H1 (cell line): ENCODE data around the gene SLC35D3. TPM values are rescaled to one million over a fixed set of nuclear protein-coding genes. Genes with fewer than 3 reads are reported as not detected.

Experiments
- CTCF ChIA-PET: fragments of 300-600 bp; sonication (Branson Sonifier 250); formaldehyde crosslinking; loops from one replicate; lab custom pipeline; 2021; ENCODE audit not compliant: partially characterized antibody; lab: Charles Lee
- POLR2A ChIA-PET: fragments of 300-600 bp; sonication (Branson Sonifier 250); formaldehyde crosslinking; loops from one replicate; lab custom pipeline; 2021; ENCODE audit warnings: inconsistent platforms; ENCODE audit not compliant: partially characterized antibody; lab: Charles Lee
- DNase-seq, 2 experiments: peaks; one replicate each; pipeline versions ENCODE4 v3.0.0 to v3.0.0-alpha.2; 2010 to 2022; ENCODE audit warnings: low spot score in 2 of 2, low read depth in 1 of 2, mixed read lengths in 1 of 2
- FAIRE-seq: peaks from 2 replicates; lab custom pipeline; 2011; peaks lifted over from hg19 to GRCh38; lab: Jason Lieb, UNC
- H2AFZ ChIP-seq: 2 replicates; pipeline ENCODE4 v1.8.1; 2012; ENCODE audit warnings: low read length, inconsistent platforms
- H2AK5ac ChIP-seq: 2 replicates; pipeline ENCODE4 v1.6.1; 2013; ENCODE audit warnings: low read depth, low read length
- H2BK120ac ChIP-seq: replicated peaks from 2 replicates; pipeline ENCODE3; 2013; ENCODE audit warnings: low read depth, low read length, inconsistent platforms
- H2BK12ac ChIP-seq: 2 replicates; pipeline ENCODE4 v1.6.1; 2013; ENCODE audit warnings: low read depth, low read length
- H2BK15ac ChIP-seq: 2 replicates; pipeline ENCODE4 v1.6.1; 2013; ENCODE audit warnings: low read length
- H2BK20ac ChIP-seq: 2 replicates; pipeline ENCODE4 v1.6.1; 2013; ENCODE audit warnings: low read length
- H2BK5ac ChIP-seq: 2 replicates; pipeline ENCODE4 v1.6.1; 2013; ENCODE audit warnings: low read depth, low read length
- H3K14ac ChIP-seq: 2 replicates; pipeline ENCODE4 v1.6.1; 2013; ENCODE audit warnings: inconsistent platforms; ENCODE audit not compliant: insufficient read length
- H3K18ac ChIP-seq: 2 replicates; pipeline ENCODE4 v1.6.1; 2013; ENCODE audit warnings: low read length; ENCODE audit errors: extremely low read depth
- H3K23ac ChIP-seq: 2 replicates; pipeline ENCODE4 v1.6.1; 2013; ENCODE audit warnings: inconsistent platforms; ENCODE audit not compliant: insufficient read length
- H3K23me2 ChIP-seq: 2 replicates; pipeline ENCODE4 v1.6.1; 2013; ENCODE audit warnings: low read depth, low read length
- H3K27ac ChIP-seq: 2 replicates; pipeline ENCODE4 v1.6.1; 2011; ENCODE audit warnings: low read depth, low read length, inconsistent platforms
- H3K27me3 ChIP-seq, 4 experiments: replicated peaks in 1 of 4; 1 replicate in 1 of 4; 2 replicates in 3 of 4; pipeline versions ENCODE4 v1.6.1 to v1.8.1; 2011 to 2013; ENCODE audit warnings: low read length in 3 of 4, mild to moderate bottlenecking in 3 of 4, inconsistent platforms in 2 of 4, mixed read lengths in 2 of 4, moderate library complexity in 1 of 4; ENCODE audit not compliant: control insufficient read depth in 3 of 4, insufficient read depth in 3 of 4; ENCODE audit errors: extremely low read depth in 1 of 4
- H3K36me3 ChIP-seq, 4 experiments: 2 replicates each; pipeline versions ENCODE4 v1.6.1 to v1.8.1; 2011 to 2013; ENCODE audit warnings: mild to moderate bottlenecking in 4 of 4, low read length in 3 of 4, moderate library complexity in 2 of 4, control low read depth in 1 of 4, inconsistent platforms in 1 of 4; ENCODE audit not compliant: insufficient read depth in 4 of 4, control insufficient read depth in 2 of 4
- H3K4ac ChIP-seq: replicated peaks from 2 replicates; pipeline ENCODE3; 2013; ENCODE audit warnings: low read length, low read depth, mixed read lengths, inconsistent platforms; ENCODE audit not compliant: insufficient read length
- H3K4me1 ChIP-seq, 4 experiments: replicated peaks in 1 of 4; 1 replicate in 1 of 4; 2 replicates in 3 of 4; pipeline versions ENCODE4 v1.6.1 to v1.8.1; 2011 to 2013; ENCODE audit warnings: low read length in 3 of 4, inconsistent platforms in 2 of 4, mixed read lengths in 1 of 4; ENCODE audit not compliant: insufficient read depth in 4 of 4, control insufficient read depth in 3 of 4
- H3K4me2 ChIP-seq, 2 experiments: 2 replicates each; pipeline versions ENCODE4 v1.6.1 to v1.8.1; 2011 to 2013; ENCODE audit warnings: low read depth in 2 of 2, low read length in 2 of 2, control low read depth in 1 of 2, inconsistent platforms in 1 of 2, mild to moderate bottlenecking in 1 of 2; ENCODE audit not compliant: insufficient read depth in 1 of 2
- H3K4me3 ChIP-seq, 4 experiments: fragments of 200-600, 300-600 bp in 1 of 4; sonication (generic), shearing (Covaris generic), sonication (Bioruptor Twin) in 1 of 4; 2 replicates each; pipeline versions ENCODE4 v1.5.1 to v1.8.1; 2011 to 2016; ENCODE audit warnings: low read length in 4 of 4, low read depth in 3 of 4, control low read depth in 2 of 4, inconsistent platforms in 2 of 4, mild to moderate bottlenecking in 2 of 4, mixed read lengths in 1 of 4, moderate library complexity in 1 of 4; ENCODE audit not compliant: insufficient read depth in 2 of 4; ENCODE audit errors: extremely low read depth in 1 of 4
- H3K56ac ChIP-seq: replicated peaks from 2 replicates; pipeline ENCODE3; 2013; ENCODE audit warnings: low read depth, mild to moderate bottlenecking, mixed read lengths, low read length, inconsistent platforms; ENCODE audit not compliant: insufficient read length
- H3K79me1 ChIP-seq: 2 replicates; pipeline ENCODE4 v1.6.1; 2013; ENCODE audit warnings: low read depth, low read length, control low read depth
- H3K79me2 ChIP-seq, 2 experiments: 2 replicates each; pipeline versions ENCODE4 v1.6.1 to v1.8.1; 2012 to 2013; ENCODE audit warnings: low read length in 2 of 2, mild to moderate bottlenecking in 2 of 2, inconsistent platforms in 1 of 2; ENCODE audit not compliant: insufficient read depth in 2 of 2, control insufficient read depth in 1 of 2
- H3K9ac ChIP-seq, 4 experiments: replicated peaks in 1 of 4; 1 replicate in 1 of 4; 2 replicates in 3 of 4; pipeline versions ENCODE4 v1.6.1 to v1.8.1; 2011 to 2013; ENCODE audit warnings: low read depth in 3 of 4, low read length in 3 of 4, control low read depth in 2 of 4, mild to moderate bottlenecking in 2 of 4, moderate library complexity in 2 of 4, inconsistent platforms in 1 of 4; ENCODE audit errors: extremely low read depth in 1 of 4
- H3K9me3 ChIP-seq, 2 experiments: 2 replicates each; pipeline versions ENCODE4 v1.6.1 to v1.8.1; 2012 to 2013; ENCODE audit warnings: mild to moderate bottlenecking in 2 of 2, moderate library complexity in 2 of 2, control low read depth in 1 of 2, inconsistent platforms in 1 of 2, low read depth in 1 of 2, low read length in 1 of 2, mixed read lengths in 1 of 2; ENCODE audit not compliant: insufficient read depth in 2 of 2
- H4K20me1 ChIP-seq, 2 experiments: replicated peaks in 1 of 2; 2 replicates each; pipeline versions ENCODE3 to v1.8.1; 2011 to 2013; ENCODE audit warnings: inconsistent platforms in 2 of 2, low read length in 2 of 2, mild to moderate bottlenecking in 1 of 2; ENCODE audit not compliant: insufficient read depth in 2 of 2, control insufficient read depth in 1 of 2
- H4K5ac ChIP-seq: 2 replicates; pipeline ENCODE4 v1.6.1; 2013; ENCODE audit warnings: low read length, low read depth, mixed read lengths, inconsistent platforms; ENCODE audit not compliant: insufficient read length
- H4K8ac ChIP-seq: 2 replicates; pipeline ENCODE4 v1.8.0; 2013; ENCODE audit warnings: mild to moderate bottlenecking, moderate library complexity, low read length, inconsistent platforms; ENCODE audit not compliant: insufficient read depth; ENCODE audit errors: extremely low read depth
- H4K91ac ChIP-seq: replicated peaks from 2 replicates; pipeline ENCODE3; 2013; ENCODE audit warnings: low read length, mixed read lengths, inconsistent platforms; ENCODE audit not compliant: insufficient read length
- ASH2L ChIP-seq: fragments of 200-600, 300-600 bp; sonication (generic); IDR thresholded peaks from one replicate; pipeline ENCODE4 v1.7.1; 2017; ENCODE audit warnings: low read length
- JUND ChIP-seq: IDR thresholded peaks from 2 replicates; pipeline ENCODE4 v1.6.1; 2011; ENCODE audit warnings: mild to moderate bottlenecking, improper control_type of control experiment, low read length
- KDM5A ChIP-seq: fragments of 200-600 bp; IDR thresholded peaks from 2 replicates; pipeline ENCODE4 v1.7.1; 2012; ENCODE audit warnings: mild to moderate bottlenecking, low read length, inconsistent platforms, mixed read lengths
- USF2 ChIP-seq: IDR thresholded peaks from 2 replicates; pipeline ENCODE4 v1.6.1; 2011; ENCODE audit warnings: low read length, improper control_type of control experiment
- ZNF274 ChIP-seq: IDR thresholded peaks from 2 replicates; pipeline ENCODE4 v1.7.0; 2012; ENCODE audit warnings: low read length, borderline replicate concordance; ENCODE audit errors: extremely low read depth
- WGBS, 2 experiments: shearing (Covaris generic) in 1 of 2; methylation state at CpG; one replicate each; pipeline versions ENCODE4 v1.1.6 to v1.1.7; 2013 to 2015; ENCODE audit warnings: low lambda C conversion rate in 2 of 2, mixed read lengths in 2 of 2, inconsistent platforms in 1 of 2, low coverage in 1 of 2, missing lambda C conversion rate in 1 of 2; ENCODE audit not compliant: insufficient replicate concordance in 2 of 2, insufficient coverage in 1 of 2, insufficient read length in 1 of 2; ENCODE audit errors: extremely low coverage in 1 of 2, missing lambda C conversion rate in 1 of 2; 5-methylcytosine and 5-hydroxymethylcytosine counted together
- polyA plus RNA-seq, 7 experiments: library from polyadenylated mRNA; depleted of rRNA in 3 of 7; stranded (reverse) in 5 of 7; unstranded in 2 of 7; fragments of >200 nt in 5 of 7; fragments of 200-250 nt in 2 of 7; gene quantifications; 1 replicate in 5 of 7; 2 replicates in 1 of 7; 4 replicates in 1 of 7; pipeline versions ENCODE4 v1.2.1 to v1.2.3, GENCODE V29; 2011 to 2013; ENCODE audit warnings: missing spikeins in 2 of 7, mixed read lengths in 2 of 7
- total RNA-seq: library from RNA; stranded (reverse); fragmentation: NEBNext Ultra II Directional; extraction: Animal tissue kit (Norgen Biotek cat#: 25700); gene quantifications from 2 replicates; pipeline ENCODE4 v1.2.1, GENCODE V29; 2021

SLC35D3 gene
- total and polyA plus RNA-seq, 2 of the 8 experiments (the other 6 are each of a cell fraction or from before 2014, with no cell fraction given): 0.27 to 0.39 TPM

DNA sequence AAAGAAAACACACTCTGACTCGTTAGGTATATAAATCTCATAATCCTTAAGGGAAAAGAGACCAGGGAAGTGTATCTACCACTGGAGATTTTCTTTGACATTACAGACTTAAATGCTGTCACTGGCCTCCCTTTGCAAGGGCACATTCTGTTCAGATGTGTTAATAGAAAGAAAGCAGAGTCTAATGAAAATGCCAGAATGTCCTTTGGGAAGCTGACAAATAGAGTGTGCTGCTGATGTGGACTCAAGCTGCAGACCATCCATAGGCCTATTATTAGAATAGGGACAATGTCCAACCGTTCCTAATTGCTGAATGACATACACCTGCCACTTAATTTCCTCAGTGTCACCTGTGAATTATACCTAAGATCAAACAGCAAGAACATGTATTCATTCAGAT lies 41.2 kb downstream of the SLC35D3 start:
- no peak overlapping the region for H3K23ac ChIP-seq
- no peak overlapping the region for H4K8ac ChIP-seq
- 94% methylated on average over 2 of the region's 2 CpGs; no CpG with 5 or more reads in 1 of the 2 experiments for WGBS, 2 experiments
- no peak overlapping the region for H4K91ac ChIP-seq
- no peak overlapping the region for H3K14ac ChIP-seq
- H4K5ac ChIP-seq: no peak overlapping the region
- H3K79me2 ChIP-seq: no peaks in the 10 kb centered on the region
- H3K4me3 ChIP-seq: no peak overlapping the region
- no peaks in the 10 kb centered on the region for H3K27me3 ChIP-seq
- no peak overlapping the region for H3K18ac ChIP-seq
- peaks cover 0 to 12% (median 8%) of the 10 kb centered on the region in 4 experiments; a peak in 5 of 7 replicates for H3K4me1 ChIP-seq
- no peaks in the 10 kb centered on the region for H3K23me2 ChIP-seq
- no peaks in the 10 kb centered on the region for H3K79me1 ChIP-seq
- H2AFZ ChIP-seq: no peak overlapping the region
- FAIRE-seq (no peak), DNase-seq (no peak)
- H3K4me2 ChIP-seq: no peak overlapping the region
- H2BK12ac ChIP-seq: no peak overlapping the region
- ChIA-PET POLR2A (interaction anchor here (1.7 kb wide), 1 partner anchor 27 kb away, joined by 5 read pairs; no protein-coding TSS in a partner anchor), CTCF (interaction anchor here (0.7 to 1.7 kb wide), 6 partner anchors 20 to 1043 kb away, joined by 3 to 7 read pairs (median 4); no protein-coding TSS in a partner anchor)
- no peak overlapping the region for H2BK5ac ChIP-seq
- no peaks in the 10 kb centered on the region for H3K36me3 ChIP-seq
- no peak overlapping the region for H3K4ac ChIP-seq
- no peaks in the 10 kb centered on the region for H3K9me3 ChIP-seq
- no peak overlapping the region for H3K9ac ChIP-seq
- H2BK20ac ChIP-seq: no peak overlapping the region
- H4K20me1 ChIP-seq: no peaks in the 10 kb centered on the region
- H2BK120ac ChIP-seq: no peak overlapping the region
- H2AK5ac ChIP-seq: no peak overlapping the region
- no peak overlapping the region for H3K56ac ChIP-seq
- TF ChIP-seq USF2 (no peak), KDM5A (no peak), ASH2L (no peak), ZNF274 (no peak), JUND (no peak)
- no peak overlapping the region for H3K27ac ChIP-seq
- no peak overlapping the region for H2BK15ac ChIP-seq
